ENCODE data around the gene FADS2. TPM values are rescaled to one million over a fixed set of nuclear protein-coding genes. Genes with fewer than 3 reads are reported as not detected.
A peak's percentile ranks its signal among the peaks of the same experiment; 100 is the strongest.

FADS2 gene
- total and polyA plus RNA-seq, 9 of the 15 experiments (the other 6 are each of a cell fraction or from before 2014, with no cell fraction given): 2.9 to 42.8 (median 16.2) TPM

DNA sequence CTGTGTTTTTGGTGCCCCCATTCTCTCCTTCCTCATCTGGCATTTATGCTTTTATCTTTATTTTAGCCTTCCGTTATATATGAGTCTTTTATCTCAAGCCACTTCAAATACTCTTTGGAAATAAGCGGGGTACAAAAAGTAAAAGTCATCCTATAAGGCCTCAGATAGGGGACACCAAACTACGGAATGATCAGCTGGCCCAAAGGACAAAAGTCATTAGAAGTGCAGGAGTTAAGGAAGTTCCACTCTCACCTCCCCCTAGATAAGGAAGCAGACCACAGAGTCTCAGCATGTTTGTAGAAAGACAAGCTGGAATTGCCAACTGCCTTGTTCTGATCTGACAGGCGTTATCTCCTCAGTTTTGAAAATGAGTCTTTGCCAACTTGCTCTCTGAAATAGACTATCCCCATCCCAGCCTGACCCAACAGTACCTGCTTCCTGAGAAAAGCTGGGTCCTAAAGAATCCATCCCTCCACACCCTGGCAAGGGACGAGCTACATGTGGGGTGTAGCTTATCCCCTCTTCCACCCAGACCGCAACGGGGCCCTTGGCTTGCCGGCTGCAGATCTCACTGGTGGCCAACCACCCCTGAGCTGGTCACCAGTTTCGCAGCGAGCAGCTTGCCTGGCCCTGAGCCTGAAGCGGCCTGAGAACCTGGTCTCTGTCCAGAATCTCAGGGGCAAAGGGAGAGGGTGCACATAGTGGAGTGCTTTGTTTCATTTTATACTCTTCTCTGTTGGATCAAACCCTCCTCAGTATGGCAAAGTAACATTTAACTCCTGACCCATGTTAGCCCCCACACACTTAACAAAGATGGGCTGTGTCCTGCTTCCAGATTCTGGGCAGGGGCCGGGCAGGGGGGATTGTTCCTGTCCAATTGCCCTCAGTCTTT is 13.8 kb downstream of the FADS2 start (continued):
- TF ChIP-seq ZNF518B (CRISPR knock-in tag; IDR thresholded peaks at IDR 0.05): no peak
- no peak for TF ChIP-seq ZBED1 (IDR thresholded peaks at IDR 0.05)
- TF ChIP-seq, protein P1, sequence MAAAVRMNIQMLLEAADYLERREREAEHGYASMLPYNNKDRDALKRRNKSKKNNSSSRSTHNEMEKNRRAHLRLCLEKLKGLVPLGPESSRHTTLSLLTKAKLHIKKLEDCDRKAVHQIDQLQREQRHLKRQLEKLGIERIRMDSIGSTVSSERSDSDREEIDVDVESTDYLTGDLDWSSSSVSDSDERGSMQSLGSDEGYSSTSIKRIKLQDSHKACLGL (CRISPR knock-in tag; IDR thresholded peaks at IDR 0.05; ENCODE audit: borderline replicate concordance, poor library complexity, severe bottlenecking): no peak
- 0 out of 2 replicates have a peak, but pooled peaks have one; percentile 8 for TF ChIP-seq ZNF41 (CRISPR knock-in tag; conservative IDR thresholded peaks at IDR 0.05)
- TF ChIP-seq, protein P2, sequence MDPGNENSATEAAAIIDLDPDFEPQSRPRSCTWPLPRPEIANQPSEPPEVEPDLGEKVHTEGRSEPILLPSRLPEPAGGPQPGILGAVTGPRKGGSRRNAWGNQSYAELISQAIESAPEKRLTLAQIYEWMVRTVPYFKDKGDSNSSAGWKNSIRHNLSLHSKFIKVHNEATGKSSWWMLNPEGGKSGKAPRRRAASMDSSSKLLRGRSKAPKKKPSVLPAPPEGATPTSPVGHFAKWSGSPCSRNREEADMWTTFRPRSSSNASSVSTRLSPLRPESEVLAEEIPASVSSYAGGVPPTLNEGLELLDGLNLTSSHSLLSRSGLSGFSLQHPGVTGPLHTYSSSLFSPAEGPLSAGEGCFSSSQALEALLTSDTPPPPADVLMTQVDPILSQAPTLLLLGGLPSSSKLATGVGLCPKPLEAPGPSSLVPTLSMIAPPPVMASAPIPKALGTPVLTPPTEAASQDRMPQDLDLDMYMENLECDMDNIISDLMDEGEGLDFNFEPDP (CRISPR knock-in tag; IDR thresholded peaks at IDR 0.05): no peak
- TF ChIP-seq KLF16 (IDR thresholded peaks at IDR 0.05): peak; percentile 91
- no peak for TF ChIP-seq TARDBP (IDR thresholded peaks at IDR 0.05)
- TF ChIP-seq YY1 (IDR thresholded peaks at IDR 0.05; ENCODE audit: borderline replicate concordance in 1 of 3, control insufficient read depth in 1 of 3, extremely low read depth in 1 of 3, insufficient read depth in 3 of 3, insufficient read length in 1 of 3, insufficient replicate concordance in 2 of 3, low read depth in 1 of 3, low read length in 2 of 3): no peak
- peak; percentile 82 for TF ChIP-seq MEIS2 (IDR thresholded peaks at IDR 0.05; ENCODE audit: partially characterized antibody)
- TF ChIP-seq ETV6 (IDR thresholded peaks at IDR 0.05; ENCODE audit: borderline replicate concordance in 1 of 2, low read depth in 2 of 2, low read length in 1 of 2): peak in 1 of 2 experiments; percentile 78; a peak in 1 of 4 replicates
- TF ChIP-seq ETV6 (CRISPR knock-in tag; IDR thresholded peaks at IDR 0.05; ENCODE audit: borderline replicate concordance): no peak
- TF ChIP-seq PTRF (tag; IDR thresholded peaks at IDR 0.05): 0 out of 2 replicates have a peak, but pooled peaks have one; percentile 12
- TF ChIP-seq RBM15 (IDR thresholded peaks at IDR 0.05; ENCODE audit: insufficient read depth, low read length): no peak
- no peak for TF ChIP-seq NELFE (IDR thresholded peaks at IDR 0.05; ENCODE audit: insufficient read depth, insufficient read length)
- TF ChIP-seq CTCFL (IDR thresholded peaks at IDR 0.05; ENCODE audit: borderline replicate concordance, insufficient read depth, low read depth, low read length, poor library complexity, severe bottlenecking): no peak
- peak; percentile 94 for TF ChIP-seq ZNF395 (CRISPR knock-in tag; IDR thresholded peaks at IDR 0.05)
